HEK293T (cell line): ENCODE results near the gene CALN1.

Experiments used
- BHLHE40 ChIP-seq: fragments of 450-650 bp; IDR thresholded peaks from 2 replicates; pipeline ENCODE4 v1.6.1; 2016; ENCODE audit warnings: mild to moderate bottlenecking, moderate library complexity, borderline replicate concordance
- CTBP1 ChIP-seq: fragments of 450-650 bp; IDR thresholded peaks from 2 replicates; pipeline ENCODE4 v1.6.1; 2016; ENCODE audit warnings: borderline replicate concordance
- ELF4 ChIP-seq: fragments of 450-650 bp; IDR thresholded peaks from 2 replicates; pipeline ENCODE4 v1.6.1; 2017; ENCODE audit warnings: antibody characterized with exemption
- FOXA1 ChIP-seq: fragments of 450-650 bp; IDR thresholded peaks from 2 replicates; pipeline ENCODE4 v1.6.1; 2016; ENCODE audit warnings: mild to moderate bottlenecking
- FOXM1 ChIP-seq: fragments of 450-650 bp; IDR thresholded peaks from 2 replicates; pipeline ENCODE4 v1.6.1; 2017; ENCODE audit warnings: mild to moderate bottlenecking, borderline replicate concordance
- NFRKB ChIP-seq: fragments of 450-650 bp; IDR thresholded peaks from 2 replicates; pipeline ENCODE4 v1.6.1; 2016; ENCODE audit warnings: mild to moderate bottlenecking, moderate library complexity
- PKNOX1 ChIP-seq: fragments of 450-650 bp; IDR thresholded peaks from 2 replicates; pipeline ENCODE4 v1.6.1; 2016
- SP1 ChIP-seq: fragments of 450-650 bp; IDR thresholded peaks from 2 replicates; pipeline ENCODE4 v1.6.1; 2017
- SUZ12 ChIP-seq: fragments of 450-650 bp; IDR thresholded peaks from 2 replicates; pipeline ENCODE4 v1.6.1; 2016; ENCODE audit warnings: mild to moderate bottlenecking
- TARDBP ChIP-seq: fragments of 450-650 bp; IDR thresholded peaks from 2 replicates; pipeline ENCODE4 v1.6.1; 2016
- ZNF384 ChIP-seq: fragments of 450-650 bp; IDR thresholded peaks from 2 replicates; pipeline ENCODE4 v1.6.1; 2016

DNA sequence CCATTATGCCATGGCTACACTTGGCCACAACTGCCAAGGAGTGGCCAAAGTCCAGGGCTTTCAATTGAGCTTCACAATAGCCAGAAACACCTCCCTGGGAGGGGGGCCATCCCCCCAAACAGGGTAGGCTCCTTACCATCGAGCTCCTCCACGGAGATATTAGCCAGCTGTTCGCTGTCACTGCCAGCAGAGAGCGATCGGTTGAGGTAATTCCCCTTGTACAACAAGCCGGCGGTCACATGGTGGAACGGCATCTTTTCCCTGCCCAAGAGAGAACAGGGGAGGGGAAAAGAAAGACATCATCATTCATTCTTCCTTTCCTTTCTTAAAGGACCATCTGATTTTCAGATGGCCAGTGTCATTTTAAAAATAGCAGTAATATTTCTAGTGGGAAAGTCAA lies 133.6 kb downstream of the CALN1 start:
- TF ChIP-seq FOXM1 (no peak), SUZ12 (no peak), SP1 (no peak), NFRKB (no peak), FOXA1 (no peak), TARDBP (no peak), ELF4 (no peak), BHLHE40 (no peak), ZNF384 (no peak), PKNOX1 (no peak), CTBP1 (no peak)
